Mammary epithelial cell (primary cell): ENCODE data around the gene FLRT1.

ENCODE experiments used
- CTCF ChIP-seq, 2 donors: IDR thresholded peaks in 1 of 2; conservative IDR thresholded peaks in 1 of 2; 2 replicates each; pipeline ENCODE4 v1.5.1; 2011 to 2012; ENCODE audit warnings: inconsistent platforms in 2 of 2, low read length in 2 of 2, mild to moderate bottlenecking in 2 of 2, control low read depth in 1 of 2, low read depth in 1 of 2; ENCODE audit not compliant: insufficient read depth in 1 of 2; ENCODE audit errors: extremely low read depth in 1 of 2
- EZH2 ChIP-seq: IDR thresholded peaks from 2 replicates; pipeline ENCODE4 v1.6.1; 2012; ENCODE audit warnings: low read length, inconsistent platforms, borderline replicate concordance

GRCh38 chr11:64069401-64070313 lies 33.9 kb downstream of the FLRT1 start:
- TF ChIP-seq CTCF (conservative IDR thresholded peaks at IDR 0.05 in 1 of 2, IDR thresholded peaks at IDR 0.05 in 1 of 2; ENCODE audit: extremely low read depth in 1 of 2, insufficient read depth in 1 of 2, low read depth in 1 of 2, low read length in 2 of 2) (no peak), EZH2 (no peak)
